AG04450 (cell line): ENCODE measurements around the gene PPM1M. TPM values are rescaled to one million over a fixed set of nuclear protein-coding genes. Genes with fewer than 3 reads are reported as not detected.
A peak's percentile ranks its signal among the peaks of the same experiment; 100 is the strongest.

Experiments used
- CTCF ChIA-PET: fragments of 300-600, 350-600 bp; formaldehyde crosslinking; extraction: SDS; loops from one replicate; lab custom pipeline; 2022; ENCODE audit warnings: antibody characterized with exemption, inconsistent platforms; lab: Charles Lee
- POLR2A ChIA-PET: fragments of 350-600 bp; formaldehyde crosslinking; extraction: SDS; loops from one replicate; lab custom pipeline; 2021; ENCODE audit warnings: antibody characterized with exemption, inconsistent platforms; lab: Yijun Ruan, JAX
- DNase-seq: peaks from one replicate; pipeline ENCODE4 v3.0.0-alpha.2; 2011; ENCODE audit warnings: low read depth, low spot score
- H3K27ac ChIP-seq: one replicate; pipeline ENCODE4 v1.5.1; 2012; ENCODE audit warnings: low read depth, low read length, control low read depth
- H3K27me3 ChIP-seq: one replicate; pipeline ENCODE4 v1.6.0; 2012; ENCODE audit warnings: low read length; ENCODE audit not compliant: control insufficient read depth, insufficient read depth
- H3K4me3 ChIP-seq: 2 replicates; pipeline ENCODE4 v1.5.1; 2011; ENCODE audit warnings: mild to moderate bottlenecking, low read depth, low read length, control low read depth
- H3K9me3 ChIP-seq: 2 replicates; pipeline ENCODE4 v1.5.1; 2012; ENCODE audit warnings: low read length; ENCODE audit not compliant: control insufficient read depth, insufficient read depth
- polyA minus RNA-seq: library from RNA; depleted of rRNA, polyadenylated mRNA; stranded (reverse); fragments of >200 nt; gene quantifications from 2 replicates; pipeline ENCODE4 v1.2.3, GENCODE V29; 2011; rRNA and poly(A)+ RNA removed
- polyA plus RNA-seq: library from polyadenylated mRNA; depleted of rRNA; stranded (reverse); fragments of >200 nt; gene quantifications from 2 replicates; pipeline ENCODE4 v1.2.3, GENCODE V29; 2011; rRNA removed
- TF ChIP-seq, protein P1 (sequence below): IDR thresholded peaks from 2 replicates; pipeline ENCODE4 v1.5.1; 2011; ENCODE audit warnings: low read depth, low read length, control low read depth, inconsistent platforms

Gene PPM1M
- 29.2 and 34.4 TPM in 2 replicates for polyA plus RNA-seq
- polyA minus RNA-seq = 26.5 and 33.5 TPM in 2 replicates

DNA sequence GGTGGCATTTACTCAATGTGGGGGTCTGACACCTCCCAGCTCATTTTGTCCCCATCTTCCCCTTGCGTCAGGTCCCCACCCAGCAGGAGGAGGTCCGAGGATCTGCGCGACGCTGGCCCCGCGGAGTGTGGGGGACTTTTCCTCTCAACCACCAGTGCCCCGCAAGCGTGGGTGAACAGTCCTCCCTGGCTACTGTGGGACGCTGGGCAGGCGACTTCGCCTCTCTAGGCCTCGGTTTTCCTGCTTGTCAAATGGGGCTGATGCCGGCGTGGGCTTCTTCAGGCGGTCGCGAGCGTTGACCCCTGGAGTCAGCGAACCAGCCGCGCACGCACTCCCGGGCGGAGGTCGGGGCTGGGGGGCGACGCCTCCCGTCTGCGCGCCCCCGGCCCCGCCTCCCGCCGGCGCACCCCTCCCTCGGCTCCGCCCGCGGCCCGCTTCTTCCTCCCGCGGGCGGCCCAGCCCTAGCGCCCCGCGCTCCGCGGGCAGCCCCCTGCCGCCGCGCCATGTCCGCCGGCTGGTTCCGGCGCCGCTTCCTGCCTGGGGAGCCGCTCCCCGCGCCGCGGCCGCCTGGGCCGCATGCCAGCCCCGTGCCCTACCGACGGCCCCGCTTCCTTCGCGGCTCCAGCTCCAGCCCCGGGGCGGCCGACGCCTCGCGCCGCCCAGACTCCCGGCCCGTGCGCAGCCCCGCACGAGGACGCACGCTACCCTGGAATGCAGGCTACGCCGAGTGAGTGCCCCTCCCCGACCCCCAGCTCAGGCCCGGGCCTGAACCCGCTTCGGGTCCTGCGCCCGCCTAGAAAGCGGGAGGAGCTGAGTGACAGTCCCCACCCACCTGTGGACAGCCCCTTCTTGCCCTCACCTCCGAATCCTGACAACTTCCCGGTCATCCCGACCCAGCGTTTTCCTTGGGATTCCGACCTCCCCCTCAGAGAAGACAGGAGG, at the start of gene PPM1M:
TSS of gene PPM1M (plus strand) at position 438 of the 942 bp plus-strand sequence. CDS start at position 504, 66 bp downstream.
- Histone ChIP-seq H3K4me3 (peak within 1 kb of the TSS; percentile 67), H3K9me3 (peaks cover 9% of the 10 kb centered on the region), H3K27ac (peak within 1 kb of the TSS; percentile 47), H3K27me3 (no peaks in the 10 kb centered on the region)
- POLR2A ChIA-PET = interaction anchor here (1.2 to 1.8 kb wide), 4 partner anchors 8 to 32 kb away, joined by 5 to 14 read pairs (median 8); partner anchors contain the start of gene WDR82
- CTCF ChIA-PET = interaction anchor here (0.6 to 1.1 kb wide), 2 partner anchors 9 to 26 kb away, joined by 3 read pairs; no protein-coding TSS in a partner anchor
- no peak for DNase-seq
- TF ChIP-seq, protein P1, sequence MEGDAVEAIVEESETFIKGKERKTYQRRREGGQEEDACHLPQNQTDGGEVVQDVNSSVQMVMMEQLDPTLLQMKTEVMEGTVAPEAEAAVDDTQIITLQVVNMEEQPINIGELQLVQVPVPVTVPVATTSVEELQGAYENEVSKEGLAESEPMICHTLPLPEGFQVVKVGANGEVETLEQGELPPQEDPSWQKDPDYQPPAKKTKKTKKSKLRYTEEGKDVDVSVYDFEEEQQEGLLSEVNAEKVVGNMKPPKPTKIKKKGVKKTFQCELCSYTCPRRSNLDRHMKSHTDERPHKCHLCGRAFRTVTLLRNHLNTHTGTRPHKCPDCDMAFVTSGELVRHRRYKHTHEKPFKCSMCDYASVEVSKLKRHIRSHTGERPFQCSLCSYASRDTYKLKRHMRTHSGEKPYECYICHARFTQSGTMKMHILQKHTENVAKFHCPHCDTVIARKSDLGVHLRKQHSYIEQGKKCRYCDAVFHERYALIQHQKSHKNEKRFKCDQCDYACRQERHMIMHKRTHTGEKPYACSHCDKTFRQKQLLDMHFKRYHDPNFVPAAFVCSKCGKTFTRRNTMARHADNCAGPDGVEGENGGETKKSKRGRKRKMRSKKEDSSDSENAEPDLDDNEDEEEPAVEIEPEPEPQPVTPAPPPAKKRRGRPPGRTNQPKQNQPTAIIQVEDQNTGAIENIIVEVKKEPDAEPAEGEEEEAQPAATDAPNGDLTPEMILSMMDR = no peak

DNA sequence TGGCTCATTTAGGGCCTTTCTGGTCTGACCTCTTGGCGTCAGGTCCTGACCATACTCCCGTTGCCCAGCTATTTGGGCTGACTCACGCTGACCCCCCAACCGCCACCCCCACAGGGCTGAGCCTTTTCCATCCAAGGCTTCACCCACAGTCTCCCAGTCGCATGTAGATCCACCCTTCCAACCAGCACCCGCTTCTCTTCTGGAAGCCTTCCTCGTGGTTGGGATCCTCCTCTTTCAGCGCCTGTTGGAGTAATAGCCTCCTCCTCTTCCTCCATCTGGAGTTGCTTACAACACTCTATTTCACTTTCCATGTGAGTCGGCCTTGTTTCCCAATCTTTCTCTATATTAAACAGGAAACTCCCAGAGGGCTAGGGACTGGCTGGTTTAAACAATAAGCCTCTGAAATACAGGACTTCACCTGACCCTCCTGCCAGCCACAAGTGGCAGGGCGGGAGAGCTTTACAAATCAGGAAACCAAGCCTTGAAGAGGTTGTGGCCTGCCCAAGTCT, 49.7 kb upstream of the PPM1M start:
- ChIA-PET POLR2A (interaction anchor here (0.6 to 0.9 kb wide), 2 partner anchors 28 to 41 kb away, joined by 3 to 6 read pairs; no protein-coding TSS in a partner anchor), CTCF (interaction anchor here (0.9 to 1.0 kb wide), 2 partner anchors 14 to 25 kb away, joined by 3 read pairs; no protein-coding TSS in a partner anchor)
- DNase-seq = no peak

DNA sequence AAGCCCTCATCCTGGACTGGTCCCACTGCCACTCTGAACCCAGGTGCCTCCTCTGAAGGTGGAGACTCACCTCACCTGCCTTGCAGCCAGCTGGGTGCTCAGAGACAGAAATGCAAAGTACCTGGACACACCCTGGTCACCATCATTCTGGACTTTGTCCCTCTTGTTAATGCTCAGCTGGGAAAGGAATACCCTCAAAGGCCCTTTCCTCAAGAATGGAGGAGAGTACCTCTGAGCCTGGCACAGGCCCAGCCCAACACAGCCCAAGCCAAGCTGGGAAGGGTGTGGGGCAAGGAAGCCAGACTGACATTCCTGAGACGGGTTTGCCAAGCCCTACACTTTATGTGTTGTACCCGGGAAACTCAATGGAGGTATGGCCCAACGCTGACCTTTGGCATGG, 48.6 kb upstream of the PPM1M start:
- CTCF ChIA-PET = interaction anchor here (0.7 kb wide), 1 partner anchor 24 kb away, joined by 3 read pairs; no protein-coding TSS in a partner anchor
- H3K27ac ChIP-seq = no peak overlapping the region
- H3K9me3 ChIP-seq = no peaks in the 10 kb centered on the region
- no peaks in the 10 kb centered on the region for H3K27me3 ChIP-seq
- POLR2A ChIA-PET = interaction anchor here (0.9 kb wide), 1 partner anchor 42 kb away, joined by 3 read pairs; no protein-coding TSS in a partner anchor
- H3K4me3 ChIP-seq = no peak overlapping the region
- TF ChIP-seq, protein P1 = no peak
- DNase-seq = no peak

More for the DNA sequence above, 49.7 kb upstream of the PPM1M start:
- TF ChIP-seq, protein P1 = no peak
- Histone ChIP-seq H3K27me3 (no peaks in the 10 kb centered on the region), H3K27ac (peak overlapping the region; percentile 76), H3K9me3 (no peaks in the 10 kb centered on the region), H3K4me3 (no peak overlapping the region)

GRCh38 chr3:52197499-52197841, 48.1 kb upstream of the PPM1M start:
- Histone ChIP-seq H3K27ac (peak overlapping the region; percentile 61), H3K27me3 (no peaks in the 10 kb centered on the region), H3K9me3 (no peaks in the 10 kb centered on the region), H3K4me3 (peak overlapping the region; percentile 41)
- TF ChIP-seq, protein P1 = 0 out of 2 replicates have a peak, but pooled peaks have one; percentile 5
- DNase-seq = no peak
- POLR2A ChIA-PET = no interaction called here
- CTCF ChIA-PET = interaction anchor here (0.7 kb wide), 1 partner anchor 25 kb away, joined by 3 read pairs; no protein-coding TSS in a partner anchor
